Activated T-cell treated with anti-CD3 and anti-CD28 coated beads for 1 hour (primary cell): ENCODE data around the gene ZNF442.
"Not testable (repeated sequence)": the region's sequence is repeated elsewhere in the genome, so short reads cannot be mapped to it uniquely, and the experiment has no call there.

ENCODE experiments used
- DNase-seq: peaks from one replicate; pipeline ENCODE4 v3.0.0-alpha.2; 2020; ENCODE audit warnings: low read depth

Gene ZNF442

GRCh38 chr19:12365236-12366162, at the start of gene ZNF442:
Gene ZNF442 (minus strand): TSS chr19:12365683. CDS start chr19:12363631, 2,052 bp downstream.
- DNase-seq, result peak; percentile 73

GRCh38 chr19:12411893-12412292, 46.4 kb upstream of the ZNF442 start:
- no peak for DNase-seq

GRCh38 chr19:12400633-12401502, 35.4 kb upstream of the ZNF442 start, which contains the start of gene ZNF799:
Gene ZNF799 (minus strand): TSS chr19:12401271. CDS start chr19:12401070, 201 bp downstream.
- peak; percentile 74 for DNase-seq

GRCh38 chr19:12399901-12400632, 34.6 kb upstream of the ZNF442 start:
- not testable (repeated sequence) for DNase-seq

- not testable (repeated sequence) for DNase-seq
Observed at GRCh38 chr19:12391148-12391547, 25.7 kb upstream of the ZNF442 start.

- not testable (repeated sequence) for DNase-seq
Observed at GRCh38 chr19:12386365-12386764, 20.9 kb upstream of the ZNF442 start.

DNA sequence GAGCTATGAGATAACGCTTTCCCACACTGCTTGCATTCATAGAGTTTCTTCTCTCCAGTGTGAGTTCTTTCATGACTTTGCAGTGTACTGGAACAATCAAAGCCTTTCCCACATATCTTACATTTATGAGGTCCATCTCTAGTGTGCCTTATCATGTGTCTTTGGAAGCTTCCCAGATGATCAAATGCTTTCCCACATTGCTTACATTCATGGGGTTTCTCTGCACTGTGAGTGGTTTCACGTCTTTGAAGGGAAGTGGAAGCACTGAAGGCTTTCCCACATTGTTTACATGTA, 14.9 kb upstream of the ZNF442 start:
- DNase-seq, result no peak

- no peak for DNase-seq
Observed at GRCh38 chr19:12379732-12380443, 14.4 kb upstream of the ZNF442 start.

DNA sequence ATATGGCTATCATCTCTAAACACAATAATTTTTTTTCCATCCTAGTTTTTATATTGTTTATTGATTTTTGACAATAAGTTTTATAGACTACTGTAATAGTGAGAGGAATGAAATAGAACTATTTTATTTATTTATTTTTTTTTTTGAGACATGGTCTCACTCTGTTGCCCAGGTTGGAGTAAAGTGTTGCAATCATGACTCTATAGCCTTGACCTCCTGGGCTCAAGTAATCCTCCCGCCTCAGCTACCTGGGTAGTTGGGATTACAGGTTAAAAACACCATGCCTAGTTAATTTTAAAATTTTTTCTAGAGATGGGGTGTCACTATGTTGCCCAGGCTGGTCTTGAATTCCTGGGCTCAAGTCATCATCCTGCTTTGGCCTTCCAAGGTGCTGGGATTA, 8.5 kb upstream of the ZNF442 start:
- DNase-seq, result no peak

GRCh38 chr19:12364391-12365235, 870 bp downstream of the ZNF442 start:
- peak; percentile 0 for DNase-seq

DNA sequence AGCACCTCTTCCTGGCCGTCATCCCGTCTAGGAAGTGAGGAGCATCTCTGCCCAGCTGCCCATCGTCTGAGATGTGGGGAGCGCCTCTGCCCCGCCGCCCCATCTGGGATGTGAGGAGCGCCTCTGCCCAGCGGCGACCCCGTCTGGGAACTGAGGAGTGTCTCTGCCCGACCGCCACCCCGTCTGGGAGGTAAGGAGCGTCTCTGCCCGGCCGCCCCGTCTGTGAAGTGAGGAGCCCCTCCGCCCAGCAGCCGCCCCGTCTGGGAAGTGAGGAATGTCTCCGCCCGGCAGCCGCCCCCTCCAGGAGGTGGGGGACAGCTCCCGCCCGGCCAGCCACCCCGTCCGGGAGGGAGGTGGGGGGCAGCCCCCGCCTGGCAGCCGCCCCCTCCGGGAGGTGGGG, 3.2 kb downstream of the ZNF442 start:
- DNase-seq, result not testable (repeated sequence)

- no peak for DNase-seq
Observed at GRCh38 chr19:12353375-12353774, 12.1 kb downstream of the ZNF442 start.

DNA sequence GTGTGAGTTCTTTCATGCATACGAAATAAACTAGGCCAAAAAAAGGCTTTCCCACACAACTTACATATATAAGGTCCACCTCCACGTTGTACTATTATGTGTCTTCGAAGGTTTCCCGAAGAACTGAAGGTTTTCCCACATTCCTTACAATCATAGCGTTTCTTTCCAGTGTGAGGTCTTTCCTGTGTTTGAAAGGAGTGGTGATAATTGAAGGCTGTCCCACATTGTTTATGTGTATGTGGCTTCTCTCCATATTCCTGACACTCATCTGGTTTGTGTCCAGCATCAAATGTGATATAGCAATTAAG, 14.6 kb downstream of the ZNF442 start:
- no peak for DNase-seq

- DNase-seq, result no peak
Observed at GRCh38 chr19:12350185-12350889, 15.1 kb downstream of the ZNF442 start.

- DNase-seq, result peak; percentile 2
Observed at GRCh38 chr19:12346896-12347295, 18.6 kb downstream of the ZNF442 start.

DNA sequence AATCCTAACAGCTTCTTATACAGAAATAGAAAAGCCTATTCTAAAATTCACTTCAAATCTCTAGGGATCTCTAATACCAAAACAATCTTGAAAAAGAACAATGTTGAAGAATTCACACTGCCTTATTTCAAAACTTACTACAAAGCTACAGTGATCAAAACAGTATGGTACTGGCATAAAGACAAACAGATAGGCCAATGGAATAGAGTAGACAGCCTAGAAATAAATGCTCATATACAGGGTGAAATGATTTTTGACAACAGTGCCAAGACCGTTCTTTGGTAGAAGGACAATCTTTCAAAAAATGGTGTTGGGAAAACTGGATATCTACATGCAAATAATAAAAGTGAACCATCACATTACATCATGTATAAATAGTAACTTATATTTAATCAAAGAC, 20.3 kb downstream of the ZNF442 start:
- DNase-seq, result no peak

DNA sequence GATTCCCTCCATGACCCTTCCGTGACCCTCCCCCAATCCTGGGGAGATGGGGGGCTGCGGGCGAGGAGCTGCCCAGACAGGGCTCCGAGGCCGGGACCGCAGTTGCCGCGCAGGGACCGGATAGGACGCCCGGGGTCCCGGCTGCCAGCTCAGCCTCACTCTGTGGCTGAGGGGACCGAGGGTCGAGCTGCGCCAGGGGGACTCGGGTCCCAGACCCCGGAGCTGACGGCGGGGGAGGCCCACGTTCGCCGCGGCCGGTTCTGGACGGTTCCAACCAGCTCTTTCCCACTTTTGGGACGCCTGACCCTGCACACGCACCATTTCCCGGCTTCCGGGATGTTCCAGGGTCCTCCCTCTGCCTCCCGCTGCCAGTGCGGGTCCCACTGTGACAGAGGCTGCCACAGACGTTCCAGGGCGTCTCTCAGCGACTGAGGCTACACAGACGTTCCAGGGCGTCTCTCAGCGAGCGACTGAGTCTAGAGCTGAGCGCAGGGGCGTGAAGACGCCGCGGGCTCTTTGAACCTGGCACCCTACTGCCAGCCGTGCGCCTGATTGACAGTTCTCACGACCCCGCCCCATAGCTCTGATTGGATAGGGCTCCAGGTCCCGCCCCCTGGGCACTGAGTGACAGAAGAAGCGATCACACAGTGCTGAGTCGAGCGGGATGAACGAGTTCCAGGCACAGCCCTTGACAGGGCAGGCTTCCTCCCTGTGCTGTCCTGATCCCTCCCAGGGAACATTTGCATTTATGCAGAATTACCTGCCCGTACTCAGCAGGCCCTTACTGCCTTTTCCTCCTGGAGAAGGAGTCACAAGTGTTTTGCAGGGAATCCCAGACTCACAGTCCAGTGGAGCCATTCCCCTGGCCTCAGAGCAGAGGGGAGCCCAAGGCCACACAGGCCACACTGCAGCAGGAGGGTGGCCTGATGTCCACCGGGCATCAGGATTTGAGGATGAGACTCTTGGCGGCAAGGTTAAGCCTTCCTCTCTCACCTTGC, 32.0 kb downstream of the ZNF442 start, which contains the start of gene ZNF563:
Gene ZNF563 (minus strand): TSS at position 472 of the 998 bp plus-strand sequence. CDS start 151 bp downstream, at position 321.
- DNase-seq, result peak; percentile 97

GRCh38 chr19:12331211-12331941, 34.1 kb downstream of the ZNF442 start:
- peak; percentile 11 for DNase-seq
